Adrenal gland (tissue), 5 donors: ENCODE results near the gene C10orf95.

ENCODE experiments used
- CTCF ChIP-seq, 6 experiments: fragments of 450-650 bp in 4 of 6; fragments of 200-600 bp in 2 of 6; sonication (generic) in 1 of 6; IDR thresholded peaks; 1 replicate in 5 of 6; 2 replicates in 1 of 6; pipeline versions ENCODE4 v1.5.1 to v1.8.0; 2016 to 2021; ENCODE audit warnings: antibody characterized with exemption in 6 of 6, mild to moderate bottlenecking in 2 of 6, moderate library complexity in 1 of 6
- POLR2A ChIP-seq, 2 donors: fragments of 450-650 bp; IDR thresholded peaks; one replicate each; pipeline ENCODE4 v1.6.1; 2017; ENCODE audit warnings: antibody characterized with exemption in 2 of 2, mild to moderate bottlenecking in 2 of 2, moderate library complexity in 1 of 2
- donor health status: DM: no; HTN: no; CAD: no.

- TF ChIP-seq CTCF (IDR thresholded peaks at IDR 0.05) (no peak), POLR2A (IDR thresholded peaks at IDR 0.05) (no peak)
These were observed 22.3 kb upstream of the C10orf95 start for GRCh38 chr10:102473445-102474331.
